Myocyte (in vitro differentiated cells): Measurements from ENCODE around the gene PLP2. TPM values are rescaled to one million over a fixed set of nuclear protein-coding genes. Genes with fewer than 3 reads are reported as not detected.
"Not testable (repeated sequence)": the region's sequence is repeated elsewhere in the genome, so short reads cannot be mapped to it uniquely, and the experiment has no call there.

ENCODE experiments used
- DNase-seq: peaks from one replicate; pipeline ENCODE4 v3.0.0-alpha.2; 2012; ENCODE audit warnings: low read depth
- polyA plus RNA-seq: library from polyadenylated mRNA; unstranded; fragments of >200 nt; gene quantifications from one replicate; pipeline ENCODE4 v1.2.1, GENCODE V29; 2012; ENCODE audit warnings: missing spikeins
- total RNA-seq: library from RNA; depleted of rRNA; stranded (reverse); fragments of >200 nt; gene quantifications from 2 replicates; pipeline ENCODE4 v1.2.3, GENCODE V29; 2014

Gene PLP2, protein sequence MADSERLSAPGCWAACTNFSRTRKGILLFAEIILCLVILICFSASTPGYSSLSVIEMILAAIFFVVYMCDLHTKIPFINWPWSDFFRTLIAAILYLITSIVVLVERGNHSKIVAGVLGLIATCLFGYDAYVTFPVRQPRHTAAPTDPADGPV
- 48.7 and 68.3 TPM in 2 replicates for total RNA-seq
- 94.6 TPM for polyA plus RNA-seq

DNA sequence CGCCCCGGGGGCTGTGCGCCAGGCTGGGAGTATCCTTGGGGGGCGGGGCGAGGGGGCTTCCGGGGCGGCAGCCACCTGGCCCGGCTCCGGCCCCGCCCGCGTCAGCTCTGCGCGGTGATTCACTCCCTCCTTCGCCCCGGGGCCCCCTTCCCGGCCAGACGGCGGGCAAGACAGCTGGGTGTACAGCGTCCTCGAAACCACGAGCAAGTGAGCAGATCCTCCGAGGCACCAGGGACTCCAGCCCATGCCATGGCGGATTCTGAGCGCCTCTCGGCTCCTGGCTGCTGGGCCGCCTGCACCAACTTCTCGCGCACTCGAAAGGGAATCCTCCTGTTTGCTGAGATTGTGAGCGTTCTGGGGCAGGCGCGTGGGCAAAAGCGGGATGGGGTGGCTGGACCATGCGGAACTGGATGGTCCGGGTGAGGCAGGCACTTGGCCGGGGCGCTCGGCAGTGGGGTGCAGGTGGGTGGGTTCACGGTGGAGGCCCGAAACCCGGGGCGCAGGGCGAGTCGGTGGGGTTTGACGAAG is at the start of gene PLP2:
PLP2 (plus strand) TSS at position 147 of the 528 bp plus-strand sequence; CDS start at position 250, 103 bp downstream.
- DNase-seq: peak; percentile 80

DNA sequence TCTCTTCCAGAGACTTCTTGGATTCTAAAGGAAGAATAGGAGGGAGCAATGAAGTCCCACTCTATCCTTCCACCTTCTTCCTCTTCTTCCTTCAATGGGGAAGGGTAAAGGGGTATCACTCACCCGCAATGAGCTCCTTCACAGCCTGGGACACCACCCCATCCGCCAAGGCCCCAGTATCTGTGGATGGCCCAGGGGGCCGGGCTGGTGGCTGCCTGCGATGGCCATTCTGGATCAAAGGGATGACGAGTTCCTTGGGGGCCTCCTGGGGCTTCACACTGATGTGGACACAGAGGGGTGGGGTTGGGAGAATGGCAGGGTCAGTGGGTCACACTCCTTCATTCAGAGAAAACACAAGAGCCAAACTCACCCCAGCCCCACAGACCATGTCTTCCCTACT is 49.2 kb upstream of the PLP2 start:
- no peak for DNase-seq

DNA sequence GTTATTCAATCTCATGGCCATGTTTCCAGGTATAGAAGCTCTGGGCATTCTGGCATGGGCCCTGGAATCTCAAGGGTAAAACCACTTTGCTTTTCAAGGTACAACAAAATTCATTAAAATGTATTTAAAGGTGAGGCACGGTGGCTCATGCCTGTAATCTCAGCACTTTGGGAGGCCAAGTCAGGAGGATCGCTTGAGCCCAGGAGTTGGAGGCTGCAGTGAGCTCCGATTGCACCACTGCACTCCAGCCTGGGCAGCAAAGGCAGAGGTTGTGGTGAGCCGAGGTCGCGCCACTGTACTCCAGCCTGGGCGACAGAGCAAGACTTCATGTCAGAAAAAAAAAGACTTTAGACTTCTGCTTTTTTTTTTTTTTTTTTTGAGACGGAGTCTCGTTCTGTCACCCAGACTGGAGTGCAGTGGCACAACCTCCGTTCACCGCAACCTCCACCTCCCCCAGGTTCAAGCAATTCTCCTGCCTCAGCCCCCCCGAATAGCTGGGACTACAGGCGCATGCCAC is 43.9 kb upstream of the PLP2 start:
- not testable (repeated sequence) for DNase-seq

DNA sequence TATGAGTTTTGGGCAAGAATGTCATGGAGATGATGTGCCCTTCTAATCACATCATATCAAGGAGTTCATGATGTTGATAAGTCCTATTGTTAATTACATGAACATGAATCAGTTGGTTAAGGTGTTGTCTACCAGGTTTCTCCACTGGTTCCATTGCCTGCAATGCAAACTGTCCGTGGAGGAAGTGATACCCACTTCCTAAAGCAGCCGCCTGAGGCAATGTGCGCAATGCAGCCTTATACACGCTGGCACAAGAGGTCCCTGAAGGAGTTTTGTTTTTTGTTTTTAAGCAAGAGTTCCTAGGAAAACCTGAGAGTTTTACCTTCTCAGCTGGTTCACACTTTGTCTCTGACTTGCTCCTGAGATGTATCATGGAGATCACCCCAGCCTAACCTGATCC is 42.3 kb upstream of the PLP2 start:
- DNase-seq: no peak

DNA sequence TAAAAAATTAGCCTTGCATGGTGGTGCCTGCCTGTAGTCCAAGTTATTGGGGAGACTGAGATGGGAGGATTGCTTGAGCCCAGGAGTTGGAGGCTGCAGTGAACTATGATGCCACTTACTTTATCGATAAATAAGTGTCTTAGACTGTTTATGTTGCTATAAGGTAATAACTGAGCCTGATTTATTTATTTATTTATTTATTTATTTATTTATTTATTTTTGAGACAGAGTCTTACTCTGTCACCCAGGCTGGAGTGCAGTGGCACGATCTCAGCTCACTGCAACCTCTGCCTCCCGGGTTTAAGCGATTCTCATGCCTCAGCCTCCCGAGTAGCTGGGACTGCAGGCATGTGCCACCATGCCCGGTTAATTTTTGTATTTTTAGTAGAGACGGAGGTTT is 39.4 kb upstream of the PLP2 start:
- not testable (repeated sequence) for DNase-seq

DNA sequence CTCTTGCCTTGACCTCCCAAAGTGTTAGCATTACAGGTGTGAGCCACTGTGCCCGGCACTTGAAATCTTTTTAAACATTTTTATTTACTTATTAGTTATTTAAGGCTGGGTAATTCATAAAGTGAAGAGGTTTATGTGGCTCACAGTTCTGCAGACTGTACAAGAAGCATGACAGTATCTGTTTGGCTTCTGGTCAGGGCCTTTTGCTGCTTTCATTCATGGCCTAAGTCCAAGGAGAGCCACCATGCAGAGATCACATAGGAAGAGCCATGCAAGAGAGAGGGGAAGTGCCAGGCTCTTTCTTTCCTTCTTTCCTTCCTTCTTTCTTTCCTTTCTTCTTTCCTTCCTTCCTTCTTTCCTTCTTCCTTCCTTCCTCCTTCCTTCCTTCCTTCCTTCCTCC is 37.9 kb upstream of the PLP2 start:
- DNase-seq: no peak

DNA sequence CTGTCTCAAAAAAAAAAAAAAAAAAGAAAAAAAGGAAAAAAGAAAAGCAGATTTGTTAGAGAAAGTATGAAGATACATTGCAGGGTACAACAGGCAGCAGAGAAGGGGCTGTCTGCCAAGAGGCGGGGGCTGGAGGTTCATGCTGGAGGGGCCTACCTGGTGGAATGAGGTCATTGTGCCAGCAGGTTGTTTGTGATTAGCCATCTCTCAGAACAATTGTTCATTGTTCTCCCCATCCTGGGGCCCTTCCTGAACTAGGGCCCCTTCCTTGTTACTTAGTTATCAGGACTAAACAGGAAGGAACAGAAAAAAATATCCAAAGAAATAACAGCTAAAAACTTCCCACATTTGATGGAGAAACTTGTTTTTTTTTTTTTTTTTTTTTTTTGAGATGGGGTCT is 34.2 kb upstream of the PLP2 start:
- DNase-seq: no peak

DNA sequence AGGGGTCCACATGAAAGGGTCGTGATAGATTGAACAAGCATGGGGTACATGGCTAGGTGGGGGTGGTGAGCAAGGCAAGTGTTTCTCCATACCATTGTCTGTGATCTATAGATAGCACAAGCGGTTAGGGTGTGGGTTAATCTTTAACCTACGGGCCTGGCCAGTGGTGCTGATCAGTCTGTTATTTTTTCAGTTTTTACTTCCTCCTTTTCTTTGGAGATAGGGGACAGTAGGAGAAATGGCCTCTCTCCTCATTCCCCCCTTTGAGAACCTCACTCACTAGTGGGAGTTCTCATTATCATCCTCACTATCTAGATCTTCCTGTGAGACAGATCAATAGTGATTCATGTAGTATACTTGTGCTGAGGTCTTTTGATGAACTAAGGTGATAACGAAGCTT is 32.0 kb upstream of the PLP2 start:
- DNase-seq: no peak

DNA sequence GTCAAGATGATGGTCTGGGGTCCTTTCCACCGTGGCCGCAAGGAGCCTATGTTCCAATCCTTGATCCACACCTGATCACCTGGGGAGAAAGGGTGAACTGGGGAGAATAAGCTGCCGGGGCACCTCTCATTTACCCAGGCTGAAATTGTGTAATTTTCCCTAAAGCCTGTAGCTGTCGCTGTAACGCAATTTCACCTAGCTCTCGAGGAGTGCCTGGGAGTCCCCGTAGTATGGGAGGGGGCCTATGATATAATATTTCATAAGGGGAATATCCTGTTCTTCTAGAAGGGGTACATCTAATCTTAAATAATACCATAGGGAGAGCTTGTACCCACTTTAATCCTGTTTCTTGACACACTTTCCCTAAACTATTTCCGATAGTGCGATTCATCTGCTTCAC is 29.4 kb upstream of the PLP2 start:
- not testable (repeated sequence) for DNase-seq

DNA sequence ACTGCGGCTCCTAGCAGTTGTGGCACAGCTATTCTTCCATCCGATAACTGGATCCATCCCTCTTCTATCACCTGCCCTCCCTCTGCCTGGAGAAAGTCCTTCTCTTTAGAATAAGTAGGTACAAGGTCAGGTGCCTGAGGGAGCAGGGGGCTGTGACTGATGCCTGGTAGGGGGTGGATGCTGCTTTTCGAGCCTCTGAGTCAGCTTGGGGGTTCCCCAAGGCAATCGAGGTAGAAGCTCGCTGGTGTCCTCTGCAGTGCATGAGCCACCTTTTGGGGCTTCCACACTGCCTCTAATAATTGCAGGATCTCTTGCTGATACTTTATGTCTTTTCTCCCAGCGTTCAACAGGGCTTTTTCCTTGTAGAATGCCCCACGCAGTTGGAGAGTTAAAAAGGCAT is 28.5 kb upstream of the PLP2 start:
- DNase-seq: not testable (repeated sequence)

DNA sequence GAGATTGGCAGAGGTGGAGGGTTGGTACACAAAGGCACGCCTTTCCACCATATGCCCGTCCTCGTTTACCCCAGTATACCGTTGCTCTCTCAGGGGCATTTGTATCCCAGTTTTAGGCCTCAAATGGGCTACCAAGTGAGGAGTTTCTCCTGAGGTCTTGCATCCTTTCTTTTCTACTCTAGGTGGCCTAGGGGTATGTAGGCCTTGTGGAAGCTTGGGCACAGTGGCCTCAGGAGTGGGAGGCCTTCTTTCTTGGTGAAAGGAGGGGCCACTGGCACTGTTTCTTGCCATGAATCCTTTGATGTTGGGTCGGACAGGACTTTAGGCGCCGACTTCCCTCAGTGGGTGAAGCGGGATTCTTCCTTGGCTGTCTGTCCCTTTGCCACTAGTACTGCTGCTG is 24.4 kb upstream of the PLP2 start:
- DNase-seq: no peak

DNA sequence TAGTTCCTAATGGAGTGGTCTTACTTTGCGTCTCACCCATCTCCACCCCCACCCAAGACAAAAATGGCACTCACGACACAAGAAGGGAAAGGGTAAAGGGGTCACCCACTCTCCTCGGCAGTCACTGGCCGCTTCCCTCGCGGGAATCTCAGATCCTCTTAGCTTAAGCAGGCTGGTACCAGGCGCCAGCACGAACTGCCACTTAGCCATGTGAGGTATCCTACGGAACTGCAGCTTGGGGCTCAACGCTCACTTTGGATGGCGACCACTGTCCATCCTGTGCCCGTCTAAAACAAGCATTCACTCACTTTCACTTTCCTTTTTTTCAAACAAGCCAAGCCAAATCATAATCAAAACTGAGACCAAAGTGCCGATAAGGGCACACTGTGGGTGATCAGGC is 23.8 kb upstream of the PLP2 start:
- DNase-seq: no peak

DNA sequence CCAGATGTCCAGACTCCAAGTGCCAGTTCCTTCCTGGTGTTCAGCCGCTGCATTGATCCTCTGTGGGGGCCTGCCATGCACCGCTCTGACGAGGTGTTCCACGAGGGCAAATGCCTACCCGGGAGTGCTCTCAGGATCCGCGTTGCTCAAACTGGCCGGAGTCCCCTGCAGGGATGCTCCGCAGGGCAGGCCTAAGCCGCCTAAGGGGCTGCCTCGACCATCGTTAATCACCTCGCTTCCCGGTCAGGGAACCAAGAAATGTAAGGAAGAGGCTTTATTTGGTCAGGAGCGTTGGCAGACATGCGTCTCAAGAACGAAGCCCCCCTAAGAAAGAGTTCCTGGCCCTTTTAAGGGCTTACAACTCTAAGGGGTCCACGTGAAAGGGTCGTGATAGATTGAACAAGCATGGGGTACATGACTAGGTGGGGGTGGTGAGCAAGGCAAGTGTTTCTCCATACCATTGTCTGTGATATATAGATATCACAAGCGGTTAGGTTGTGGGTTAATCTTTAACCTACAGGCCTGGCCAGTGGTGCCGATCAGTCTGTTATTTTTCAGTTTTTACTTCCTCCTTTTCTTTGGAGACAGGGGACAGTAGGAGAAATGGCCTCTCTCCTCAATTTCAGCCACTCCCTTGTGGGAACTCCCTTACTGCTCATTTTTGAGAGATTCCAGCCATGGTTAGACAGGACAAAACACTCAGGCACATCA is 23.2 kb upstream of the PLP2 start:
- not testable (repeated sequence) for DNase-seq

DNA sequence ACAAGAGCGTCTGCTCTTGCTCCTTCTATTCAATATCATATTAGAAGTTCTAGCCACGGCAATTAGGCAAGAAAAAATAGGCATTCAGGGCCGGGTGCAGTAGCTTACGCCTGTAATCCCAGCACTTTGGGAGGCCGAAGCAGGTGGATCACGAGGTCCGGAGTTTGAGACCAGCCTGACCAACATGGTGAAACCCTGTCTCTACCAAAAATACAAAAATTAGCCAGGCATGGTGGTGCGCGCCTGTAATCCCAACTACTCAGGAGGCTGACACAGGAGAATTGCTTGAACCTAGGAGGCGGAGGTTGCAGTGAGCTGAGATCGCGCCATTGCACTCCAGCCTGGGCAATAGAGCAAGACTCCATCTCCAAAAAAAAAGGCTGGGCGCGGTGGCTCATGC is 22.4 kb upstream of the PLP2 start:
- not testable (repeated sequence) for DNase-seq

DNA sequence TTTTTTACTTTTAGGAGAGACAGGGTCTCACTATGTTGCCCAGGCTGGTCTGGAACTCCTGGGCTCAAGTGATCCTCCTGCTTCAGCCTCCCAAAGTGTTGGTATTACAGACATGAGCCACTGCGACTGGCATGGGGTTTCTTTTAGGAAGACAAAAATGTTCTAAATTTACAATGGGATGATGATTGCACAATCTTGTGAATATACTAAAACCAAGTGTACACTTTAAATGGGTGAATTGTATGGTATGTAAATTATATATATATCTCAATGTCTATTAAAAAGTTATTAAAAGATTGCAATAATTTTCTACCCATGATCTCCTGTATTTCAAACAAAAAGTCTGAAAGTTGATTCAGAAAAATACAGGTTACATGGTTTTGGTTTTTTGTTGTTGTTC is 18.2 kb upstream of the PLP2 start:
- no peak for DNase-seq

DNA sequence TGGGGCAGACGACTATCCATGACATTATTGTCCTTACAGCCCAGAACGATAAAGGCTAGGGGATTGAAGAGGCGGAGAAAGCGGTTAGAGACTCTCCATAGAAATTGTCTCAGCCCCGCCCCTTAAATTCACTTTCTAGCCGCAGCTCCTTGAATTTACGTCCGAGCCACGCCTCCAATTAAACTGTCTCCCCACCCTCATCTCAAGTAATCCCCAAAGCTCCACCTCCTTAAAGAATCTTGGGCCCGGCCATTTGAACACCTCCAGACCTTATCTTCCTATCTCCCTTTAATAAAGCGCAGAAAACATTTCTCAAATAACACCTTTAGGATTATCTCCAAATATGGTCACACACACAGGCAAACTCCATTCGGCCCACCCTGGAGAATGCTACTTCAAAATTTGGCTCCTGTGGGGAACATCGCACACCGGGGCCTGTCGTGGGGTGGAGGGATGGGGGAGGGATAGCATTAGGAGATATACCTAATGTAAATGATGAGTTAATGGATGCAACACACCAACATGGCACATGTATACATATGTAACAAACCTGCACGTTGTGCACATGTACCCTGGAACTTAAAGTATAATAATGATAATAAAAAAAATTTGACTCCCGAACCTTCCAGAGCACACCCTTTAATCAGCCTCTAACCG is 16.3 kb upstream of the PLP2 start:
- peak; percentile 47 for DNase-seq

DNA sequence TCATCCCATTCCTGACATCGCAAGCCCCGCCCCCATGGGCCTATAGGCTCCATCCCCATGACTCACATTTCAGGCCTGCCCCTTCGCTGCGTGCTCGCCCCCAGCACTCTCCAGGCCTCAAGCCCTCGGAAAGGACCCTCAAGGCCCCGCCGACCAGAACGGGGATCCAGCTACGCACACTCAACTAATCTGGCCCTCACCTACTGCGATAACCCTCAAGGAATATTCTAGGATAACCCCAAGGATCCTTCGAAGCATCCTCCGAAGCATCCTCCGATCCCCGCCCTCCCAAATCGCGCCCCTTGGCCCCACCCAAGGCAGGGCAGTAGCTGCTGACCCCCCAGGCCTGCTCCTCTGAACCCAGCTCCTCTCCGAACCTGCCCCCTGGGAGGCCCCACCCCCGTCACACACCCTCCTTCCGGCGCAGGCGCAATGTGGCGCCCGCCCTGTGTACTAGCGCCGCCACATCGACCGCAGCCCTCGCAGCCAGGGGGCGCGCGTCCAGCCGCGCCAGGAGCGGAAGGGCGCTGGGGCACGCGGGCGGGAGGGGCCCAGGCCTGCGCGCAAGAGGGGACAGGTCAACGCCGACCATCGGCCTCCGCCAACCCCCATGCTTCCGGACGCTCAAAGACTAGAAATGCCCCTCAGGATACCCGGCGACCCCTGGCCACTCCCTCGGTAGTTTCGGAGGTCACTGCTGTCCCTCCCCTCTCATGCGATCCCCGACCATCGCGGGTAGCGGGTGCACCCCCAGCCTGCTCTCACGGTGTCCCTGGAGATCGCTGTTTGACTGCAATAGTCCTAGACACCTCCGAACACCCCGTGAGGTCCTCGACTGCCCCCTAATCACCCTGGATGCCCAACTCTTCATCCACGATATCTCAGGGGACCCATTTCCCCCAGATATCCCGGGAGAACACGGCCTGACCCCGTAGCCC is 15.5 kb upstream of the PLP2 start:
- DNase-seq: peak; percentile 83

DNA sequence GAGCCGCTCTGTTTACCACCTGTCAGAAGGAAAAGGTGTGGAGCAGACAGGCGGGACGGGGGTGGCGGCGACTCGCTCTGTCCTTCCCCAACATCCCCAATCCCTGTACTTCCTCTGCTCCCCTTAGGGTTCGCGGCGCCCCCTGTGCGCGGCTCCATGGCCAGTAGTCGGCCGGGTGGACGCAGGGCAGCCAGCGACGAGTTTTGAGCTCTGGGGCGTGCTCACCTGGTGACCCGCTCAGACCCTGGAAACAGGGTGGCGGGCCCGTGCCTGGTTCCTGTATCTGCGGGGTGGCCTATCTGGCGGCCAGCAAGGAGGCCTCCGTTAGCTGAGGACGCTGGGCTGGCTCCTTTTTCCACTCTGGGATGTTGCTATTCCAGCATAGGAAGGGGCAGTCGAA is 14.5 kb upstream of the PLP2 start:
- DNase-seq: no peak

DNA sequence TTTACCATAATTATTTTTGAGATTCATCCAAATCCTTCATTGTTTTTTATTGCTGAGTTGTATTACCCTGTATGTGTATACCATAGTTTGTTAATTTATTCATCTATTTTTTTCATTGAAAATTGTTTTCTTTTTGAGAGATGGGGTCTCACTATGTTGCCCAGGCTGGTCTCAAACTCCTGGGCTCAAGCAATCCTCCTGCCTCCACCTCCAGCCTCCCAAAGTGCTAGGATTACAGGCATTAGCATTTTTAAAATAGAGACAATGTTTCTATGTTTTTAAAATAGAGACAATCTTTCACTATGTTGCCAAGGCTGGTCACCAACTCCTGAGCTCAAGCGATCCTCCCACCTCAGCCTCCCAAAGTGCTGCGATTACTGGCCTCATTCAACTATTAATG is 10.8 kb upstream of the PLP2 start:
- DNase-seq: no peak

DNA sequence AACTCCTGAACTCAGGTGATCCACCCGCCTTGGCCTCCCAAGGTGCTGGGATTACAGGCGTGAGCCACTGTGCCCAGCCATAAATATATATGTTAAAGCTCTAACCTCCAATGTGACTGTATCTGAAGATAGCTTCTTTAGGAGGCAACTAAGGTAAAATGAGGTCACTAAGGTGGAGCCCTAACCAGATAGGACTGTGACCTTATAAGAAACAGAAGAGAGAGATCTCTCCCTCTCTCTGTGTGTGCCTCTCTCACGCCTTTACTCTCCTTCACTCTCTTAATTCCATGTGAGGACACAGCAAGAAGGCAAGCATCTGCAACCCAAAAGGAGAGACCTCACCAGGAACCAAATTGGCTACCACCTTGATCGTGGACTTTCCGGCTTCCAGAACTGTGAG is 10.1 kb upstream of the PLP2 start:
- DNase-seq: no peak

DNA sequence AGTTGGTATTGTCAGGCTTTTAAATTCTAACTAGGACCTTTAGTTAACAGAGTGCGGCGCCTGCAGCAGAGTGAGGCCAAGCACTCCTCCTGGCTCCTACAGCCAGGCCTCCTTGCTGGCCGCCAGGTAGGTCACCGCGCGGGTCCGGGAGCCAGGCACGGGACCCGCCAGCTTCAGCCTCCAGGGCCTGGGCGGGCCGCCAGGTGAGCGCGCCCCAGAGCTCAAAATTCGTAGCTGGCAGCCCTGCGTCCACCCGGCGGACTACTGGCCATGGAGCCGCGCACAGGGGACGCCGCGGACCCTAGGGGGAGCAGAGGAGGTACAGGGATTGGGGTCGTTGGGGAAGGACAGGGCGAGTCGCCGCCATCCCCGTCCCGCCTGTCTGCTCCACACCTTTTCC is 9.1 kb upstream of the PLP2 start, which contains the start of gene MAGIX:
MAGIX (plus strand) TSS at position 139 of the 400 bp plus-strand sequence; CDS start at position 271, 132 bp downstream.
- DNase-seq: no peak
